K562 (cell line): ENCODE results near the gene RXRA. TPM values are rescaled to one million over a fixed set of nuclear protein-coding genes. Genes with fewer than 3 reads are reported as not detected.
A peak's percentile ranks its signal among the peaks of the same experiment; 100 is the strongest.

Source experiments
- AFF4 ChIP-seq: sonication (generic); formaldehyde crosslinking; IDR thresholded peaks from 2 replicates; pipeline ENCODE4 v1.8.0; 2023; ENCODE audit warnings: mild to moderate bottlenecking, missing genetic modification reagents
- ARHGAP35 ChIP-seq: fragments of 450-650 bp; IDR thresholded peaks from 2 replicates; pipeline ENCODE4 v1.6.1; 2018; ENCODE audit not compliant: partially characterized antibody
- BCL6 ChIP-seq: fragments of 250-450 bp; sonication (Bioruptor Pico); IDR thresholded peaks from 2 replicates; pipeline ENCODE4 v1.4.0; 2020
- CEBPB ChIP-seq: fragments of 450-650 bp; IDR thresholded peaks from 2 replicates; pipeline ENCODE4 v1.6.1; 2016; ENCODE audit warnings: missing genetic modification characterization, missing compliant biosample characterization
- CXXC5 ChIP-seq: fragments of 250-450 bp; sonication (Bioruptor Pico); IDR thresholded peaks from 2 replicates; pipeline ENCODE4 v1.8.0; 2022; ENCODE audit warnings: inconsistent platforms, mild to moderate bottlenecking, moderate library complexity
- FOXP1 ChIP-seq: sonication (generic); formaldehyde crosslinking; IDR thresholded peaks from 2 replicates; pipeline ENCODE4 v1.8.0; 2022; ENCODE audit warnings: mild to moderate bottlenecking, missing genetic modification reagents
- KAT7 ChIP-seq: sonication (generic); formaldehyde crosslinking; IDR thresholded peaks from 2 replicates; pipeline ENCODE4 v1.8.0; 2022; ENCODE audit warnings: missing genetic modification reagents, mild to moderate bottlenecking, borderline replicate concordance
- MEIS2 ChIP-seq: fragments of 450-650 bp; IDR thresholded peaks from 2 replicates; pipeline ENCODE4 v1.6.1; 2014; ENCODE audit warnings: mild to moderate bottlenecking; ENCODE audit not compliant: partially characterized antibody
- NFE2L1 ChIP-seq: fragments of 450-650 bp; IDR thresholded peaks from 2 replicates; pipeline ENCODE4 v1.6.1; 2016; ENCODE audit warnings: missing genetic modification characterization, low read depth, mild to moderate bottlenecking, missing compliant biosample characterization, moderate library complexity, borderline replicate concordance
- NFIC ChIP-seq: fragments of 450-650 bp; IDR thresholded peaks from 2 replicates; pipeline ENCODE4 v1.6.1; 2017; ENCODE audit warnings: mild to moderate bottlenecking, inconsistent platforms
- PRMT5 ChIP-seq: sonication (generic); formaldehyde crosslinking; IDR thresholded peaks from 2 replicates; pipeline ENCODE4 v1.5.0; 2020; ENCODE audit warnings: missing genetic modification reagents
- RCOR1 ChIP-seq, 2 experiments: IDR thresholded peaks; 2 replicates each; pipeline ENCODE4 v1.6.1; 2012; ENCODE audit warnings: low read depth in 2 of 2, low read length in 2 of 2, borderline replicate concordance in 1 of 2, improper control_type of control experiment in 1 of 2
- SP1 ChIP-seq: sonication (generic); formaldehyde crosslinking; IDR thresholded peaks from 2 replicates; pipeline ENCODE4 v1.8.1; 2022; ENCODE audit warnings: mild to moderate bottlenecking, missing genetic modification reagents
- TAF1 ChIP-seq: IDR thresholded peaks from 2 replicates; pipeline ENCODE4 v1.6.1; 2011; ENCODE audit warnings: mild to moderate bottlenecking, low read length, moderate library complexity; ENCODE audit not compliant: insufficient read depth, control insufficient read depth, severe bottlenecking; ENCODE audit errors: extremely low read depth
- USF2 ChIP-seq: sonication (generic); formaldehyde crosslinking; IDR thresholded peaks from 2 replicates; pipeline ENCODE4 v1.5.0; 2020; ENCODE audit warnings: missing genetic modification reagents
- ZBTB7A ChIP-seq: IDR thresholded peaks from 2 replicates; pipeline ENCODE4 v1.6.1; 2011; ENCODE audit warnings: low read depth, mild to moderate bottlenecking, low read length, moderate library complexity, borderline replicate concordance; ENCODE audit not compliant: control insufficient read depth
- ZFP1 ChIP-seq: fragments of 450-650 bp; formaldehyde crosslinking; IDR thresholded peaks from 2 replicates; pipeline ENCODE4 v1.4.0; 2020; ENCODE audit warnings: mild to moderate bottlenecking, mixed read lengths
- ZKSCAN1 ChIP-seq: fragments of 150-350 bp; IDR thresholded peaks from 2 replicates; pipeline ENCODE4 v1.6.1; 2016; ENCODE audit warnings: low read depth, low read length
- ZKSCAN3 ChIP-seq: fragments of 250-450 bp; sonication (Bioruptor Pico); IDR thresholded peaks from 2 replicates; pipeline ENCODE4 v1.4.0; 2020
- ZNF717 ChIP-seq: fragments of 250-450 bp; sonication (Bioruptor Pico); IDR thresholded peaks from 2 replicates; pipeline ENCODE4 v1.5.0; 2021
- ZNF76 ChIP-seq: fragments of 250-450 bp; sonication (Bioruptor Pico); IDR thresholded peaks from 2 replicates; pipeline ENCODE4 v1.4.0; 2020; ENCODE audit warnings: mild to moderate bottlenecking, moderate library complexity, borderline replicate concordance
- polyA plus RNA-seq, 8 experiments: library from polyadenylated mRNA; depleted of rRNA in 4 of 8; stranded (reverse) in 5 of 8; unstranded in 3 of 8; fragments of >200 nt; fragmentation: Nextera tagmentation in 2 of 8; fragmentation: Illumina TruSeq in 1 of 8; extraction: Ambion mirVana in 2 of 8; extraction: Trizol in 1 of 8; gene quantifications; 2 replicates each; pipeline versions ENCODE4 v1.2.1 to v1.2.3, GENCODE V29; 2011 to 2014; ENCODE audit warnings: inconsistent platforms in 1 of 8, missing spikeins in 1 of 8
- total RNA-seq, 7 experiments: library from RNA; depleted of rRNA in 6 of 7; stranded (reverse); fragments of >200 nt in 6 of 7; fragmentation: Illumina TruSeq in 2 of 7; extraction: Trizol in 2 of 7; gene quantifications; 2 replicates each; pipeline versions ENCODE4 v1.2.1 to v1.2.3, GENCODE V29; 2011 to 2021; ENCODE audit warnings: low replicate concordance in 1 of 7
- TF ChIP-seq, protein P1 (sequence below): sonication (generic); formaldehyde crosslinking; IDR thresholded peaks from 2 replicates; pipeline ENCODE4 v1.8.0; 2022; ENCODE audit warnings: mild to moderate bottlenecking, missing genetic modification reagents

The RXRA gene
- total and polyA plus RNA-seq, 9 of the 15 experiments (the other 6 are each of a cell fraction or from before 2014, with no cell fraction given): 0.35 to 23.6 (median 4.6) TPM

DNA sequence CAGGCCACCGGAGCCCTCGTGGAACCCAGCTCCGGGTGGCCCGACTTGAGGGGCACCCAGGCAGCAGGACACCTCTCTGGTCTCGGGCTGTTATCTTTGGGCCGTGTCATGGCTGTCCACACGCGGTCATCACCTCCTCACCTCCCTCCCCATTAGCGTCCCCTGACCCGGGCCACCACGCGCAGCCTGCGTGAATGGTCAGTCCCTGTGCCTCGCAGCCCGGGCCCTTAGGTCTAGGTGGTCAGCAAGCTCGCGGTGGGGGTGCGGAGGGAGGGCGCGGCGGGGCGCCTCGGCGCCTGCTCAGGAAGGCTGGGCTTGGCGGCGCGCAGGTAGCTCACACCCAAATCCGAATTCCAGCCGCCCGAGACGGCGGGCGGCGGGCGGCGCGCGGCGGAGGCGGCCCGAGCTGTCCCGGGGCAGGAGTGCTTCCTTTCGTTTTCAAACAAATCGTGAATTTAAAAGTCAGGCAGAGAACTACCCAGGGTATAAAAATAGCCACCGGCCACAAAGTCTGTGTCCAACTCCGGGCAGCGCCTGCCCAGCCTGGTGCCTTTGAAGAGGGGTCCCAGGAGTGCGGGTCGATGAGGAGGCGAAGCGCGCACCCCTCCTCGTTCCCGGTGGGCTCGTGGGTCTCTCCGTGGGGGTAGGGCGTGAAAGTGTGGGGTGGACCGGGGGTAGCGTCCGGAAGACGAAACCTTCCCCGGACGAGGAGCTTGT lies 1.0 kb upstream of the RXRA start (continued):
- TF ChIP-seq TAF1 (peak; percentile 16), ZKSCAN3 (CRISPR knock-in tag) (no peak), ZBTB7A (peak; percentile 48; the same call in 1 of the 2 replicates), NFIC (no peak), FOXP1 (CRISPR knock-in tag) (no peak), ARHGAP35 (no peak), ZFP1 (CRISPR knock-in tag) (no peak), USF2 (CRISPR knock-in tag) (no peak), ZNF76 (no peak), CXXC5 (CRISPR knock-in tag) (peak; percentile 36), RCOR1 (IDR thresholded peaks at IDR 0.05; ENCODE audit: borderline replicate concordance in 1 of 2, low read depth in 2 of 2, low read length in 2 of 2) (0 out of 4 replicates have a peak, but pooled peaks of 1 of the 2 experiments have one; percentile 4), ZKSCAN1 (no peak), AFF4 (0 out of 2 replicates have a peak, but pooled peaks have one; percentile 37), CEBPB (no peak), PRMT5 (CRISPR knock-in tag) (no peak), SP1 (CRISPR knock-in tag) (peak; percentile 40; the same call in 1 of the 2 replicates), KAT7 (CRISPR knock-in tag) (0 out of 2 replicates have a peak, but pooled peaks have one; percentile 56), ZNF717 (CRISPR knock-in tag) (no peak), BCL6 (no peak), MEIS2 (no peak), NFE2L1 (tag) (no peak)
- TF ChIP-seq, protein P1, sequence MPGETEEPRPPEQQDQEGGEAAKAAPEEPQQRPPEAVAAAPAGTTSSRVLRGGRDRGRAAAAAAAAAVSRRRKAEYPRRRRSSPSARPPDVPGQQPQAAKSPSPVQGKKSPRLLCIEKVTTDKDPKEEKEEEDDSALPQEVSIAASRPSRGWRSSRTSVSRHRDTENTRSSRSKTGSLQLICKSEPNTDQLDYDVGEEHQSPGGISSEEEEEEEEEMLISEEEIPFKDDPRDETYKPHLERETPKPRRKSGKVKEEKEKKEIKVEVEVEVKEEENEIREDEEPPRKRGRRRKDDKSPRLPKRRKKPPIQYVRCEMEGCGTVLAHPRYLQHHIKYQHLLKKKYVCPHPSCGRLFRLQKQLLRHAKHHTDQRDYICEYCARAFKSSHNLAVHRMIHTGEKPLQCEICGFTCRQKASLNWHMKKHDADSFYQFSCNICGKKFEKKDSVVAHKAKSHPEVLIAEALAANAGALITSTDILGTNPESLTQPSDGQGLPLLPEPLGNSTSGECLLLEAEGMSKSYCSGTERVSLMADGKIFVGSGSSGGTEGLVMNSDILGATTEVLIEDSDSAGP (CRISPR knock-in tag): no peak
